HG03196 (cell line): ENCODE data around the gene GASK1B.
A peak's percentile ranks its signal among the peaks of the same experiment; 100 is the strongest.

ENCODE experiments used
- ATAC-seq: cut with Tn5 transposase; IDR thresholded peaks from one replicate; pipeline ENCODE4 v1.9.1; 2021; ENCODE audit not compliant: unreplicated experiment

Gene GASK1B

GRCh38 chr4:158172261-158173258 lies at the start of gene GASK1B:
GASK1B (minus strand) TSS chr4:158173025; CDS start chr4:158171375, 1,650 bp downstream.
- ATAC-seq, result no peak

- ATAC-seq, result no peak
Measured at GRCh38 chr4:158219623-158220022, 46.8 kb upstream of the GASK1B start.

GRCh38 chr4:158217763-158218162 lies 44.9 kb upstream of the GASK1B start:
- no peak for ATAC-seq

- ATAC-seq, result no peak
Measured at GRCh38 chr4:158214856-158215255, 42.0 kb upstream of the GASK1B start.

GRCh38 chr4:158213466-158213865 lies 40.6 kb upstream of the GASK1B start:
- ATAC-seq, result no peak

- ATAC-seq, result no peak
Measured at GRCh38 chr4:158211222-158211621, 38.4 kb upstream of the GASK1B start.

- peak; percentile 97 for ATAC-seq
Measured at GRCh38 chr4:158209825-158210807, 37.3 kb upstream of the GASK1B start, which contains the start of gene TMEM144. TMEM144 (plus strand) TSS chr4:158210486; CDS start chr4:158212668, 2,182 bp downstream.

GRCh38 chr4:158208963-158209640 lies 36.3 kb upstream of the GASK1B start:
- peak; percentile 48 for ATAC-seq

DNA sequence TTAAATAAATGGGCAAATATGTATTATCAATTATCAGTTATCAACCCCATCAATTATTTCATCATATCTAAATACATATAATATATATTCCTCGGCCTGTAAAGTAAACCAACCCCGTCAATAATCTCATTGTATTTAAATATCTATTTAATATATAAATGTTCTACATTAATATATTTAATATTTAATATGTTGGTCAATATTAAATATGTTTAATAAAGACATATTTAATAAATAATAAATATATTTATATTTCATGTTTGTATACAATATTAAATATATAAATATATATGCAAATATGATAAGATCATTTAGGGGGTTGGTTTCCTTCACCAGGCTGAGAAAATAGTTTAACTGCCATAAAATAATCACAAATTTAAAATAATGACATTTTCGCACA lies 31.1 kb upstream of the GASK1B start:
- no peak for ATAC-seq

- no peak for ATAC-seq
Measured at GRCh38 chr4:158203436-158203835, 30.6 kb upstream of the GASK1B start.

DNA sequence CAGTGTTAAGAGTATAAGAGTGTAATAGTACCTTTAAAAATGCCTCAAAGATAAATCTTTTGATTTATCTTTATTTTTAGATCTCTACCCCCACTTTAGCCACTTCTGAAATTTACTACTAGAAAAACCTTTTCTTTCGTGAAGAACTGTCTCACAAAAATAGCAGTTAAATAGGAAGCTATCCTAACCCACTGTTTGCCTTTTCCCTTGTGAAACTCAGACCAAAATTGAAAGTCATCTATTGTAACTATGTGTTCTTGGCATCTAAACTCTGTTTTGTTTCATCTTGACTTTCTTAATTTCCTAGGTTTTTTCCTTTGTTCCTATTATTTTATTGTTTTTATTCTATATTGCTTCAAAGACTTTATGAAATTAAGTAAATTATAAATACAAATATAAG lies 29.7 kb upstream of the GASK1B start:
- ATAC-seq, result no peak

DNA sequence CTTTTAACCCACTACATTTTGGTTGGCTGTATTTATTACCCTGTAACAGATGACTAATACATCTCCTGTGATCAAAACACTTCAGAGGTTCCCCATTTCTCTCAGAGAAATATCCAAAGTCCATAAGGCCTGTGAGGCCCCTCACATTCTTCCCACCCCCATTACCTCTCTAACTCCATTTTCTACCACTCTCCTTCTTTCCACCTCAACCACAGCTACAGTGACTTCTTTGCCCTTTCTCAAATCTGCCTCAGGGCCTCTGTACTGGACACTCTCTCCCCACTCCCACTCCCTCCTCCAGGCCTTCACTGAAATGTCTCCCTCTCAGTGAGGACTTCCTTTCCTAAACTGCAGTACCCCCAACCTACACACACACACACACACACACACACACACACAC lies 29.1 kb upstream of the GASK1B start:
- no peak for ATAC-seq

GRCh38 chr4:158201322-158201721 lies 28.5 kb upstream of the GASK1B start:
- no peak for ATAC-seq

DNA sequence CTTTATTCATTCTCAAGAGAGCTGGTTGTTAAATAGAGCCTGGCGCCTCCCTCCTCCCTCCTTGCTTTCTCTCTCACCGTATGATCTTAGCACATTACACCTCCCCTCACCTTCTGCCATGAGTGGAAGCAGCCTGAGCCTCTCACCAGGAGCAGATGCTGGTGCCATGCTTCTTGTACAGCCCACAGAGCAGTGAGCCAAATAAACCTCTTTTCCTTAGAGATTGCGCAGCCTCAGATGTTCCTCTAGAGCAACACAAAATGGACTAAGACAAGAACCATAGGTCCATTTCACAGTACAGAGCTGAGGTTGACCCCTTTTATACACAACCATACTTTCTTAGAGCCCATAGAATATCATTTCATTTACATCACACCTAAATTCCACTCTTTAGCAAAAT lies 27.4 kb upstream of the GASK1B start:
- no peak for ATAC-seq

DNA sequence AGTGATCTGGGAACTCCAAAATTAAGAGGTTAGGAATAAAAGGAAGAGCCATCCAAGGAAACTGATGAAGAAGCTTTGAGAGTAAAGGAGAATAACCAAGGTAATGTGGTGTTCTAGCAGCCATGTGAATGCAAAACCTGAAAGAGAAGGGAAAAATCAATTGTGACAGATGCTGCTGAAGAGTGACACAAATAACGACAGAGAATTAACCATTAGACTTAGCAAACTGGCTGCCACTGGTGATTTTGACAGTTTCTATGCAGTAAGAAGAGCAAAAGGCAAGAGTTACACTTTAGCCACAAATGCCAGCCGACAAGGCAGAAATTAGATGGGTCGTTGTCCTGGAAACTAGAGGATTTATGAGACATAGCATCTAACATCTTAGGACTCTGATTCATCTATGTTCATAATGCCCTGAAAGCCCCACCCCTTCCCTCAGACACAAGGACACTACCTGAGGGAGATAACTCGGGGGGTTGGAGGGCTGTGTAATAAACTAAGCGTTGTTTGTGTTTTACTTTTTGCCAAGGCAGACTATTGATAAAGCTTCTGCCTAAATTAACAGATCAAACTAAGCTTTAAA lies 24.5 kb upstream of the GASK1B start:
- ATAC-seq, result no peak

DNA sequence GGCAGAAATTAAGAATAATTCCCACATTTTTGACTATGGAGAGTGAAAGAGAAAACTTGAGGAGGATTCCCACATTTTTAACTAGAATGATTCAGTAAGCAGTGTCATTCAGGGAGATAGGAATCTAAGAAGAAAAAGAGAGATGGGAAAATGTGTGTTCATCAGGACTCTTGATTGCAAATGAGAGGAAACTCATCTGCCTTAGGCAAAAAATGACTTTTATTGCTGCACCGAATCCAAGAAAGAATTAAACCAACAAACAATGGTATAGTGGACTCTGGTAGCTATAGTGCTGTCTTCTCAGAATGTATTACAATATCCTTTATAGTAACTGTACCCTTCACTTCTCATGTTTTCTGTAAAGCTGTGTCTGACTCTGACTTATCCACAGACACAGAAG lies 22.5 kb upstream of the GASK1B start:
- ATAC-seq, result no peak

DNA sequence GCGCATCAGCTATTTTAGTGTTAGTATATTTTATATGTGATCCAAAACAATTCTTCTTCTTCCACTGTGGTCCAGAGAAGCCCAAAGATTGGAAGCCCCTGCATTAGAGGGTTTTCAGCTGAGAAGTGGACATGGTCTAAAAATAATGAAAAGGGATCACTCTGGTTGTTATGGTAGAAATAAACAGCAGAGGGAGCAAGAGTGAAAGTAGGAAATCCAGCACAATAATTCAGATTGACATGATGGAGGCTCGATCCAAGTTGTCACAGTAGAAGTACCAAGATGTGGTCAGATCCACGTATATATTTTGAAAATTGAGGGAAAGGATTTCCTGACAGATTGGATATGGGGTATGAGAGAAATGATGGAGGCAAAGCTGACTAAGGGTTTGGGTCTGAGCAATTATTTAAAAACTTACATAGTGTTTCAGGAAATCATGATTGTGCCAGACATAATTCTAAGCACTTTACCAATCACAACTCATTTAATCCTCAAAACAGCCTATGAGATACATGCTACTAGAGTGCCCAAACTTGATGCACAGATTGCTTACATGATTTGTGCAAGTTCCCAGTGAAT lies 20.4 kb upstream of the GASK1B start:
- ATAC-seq, result peak; percentile 63

DNA sequence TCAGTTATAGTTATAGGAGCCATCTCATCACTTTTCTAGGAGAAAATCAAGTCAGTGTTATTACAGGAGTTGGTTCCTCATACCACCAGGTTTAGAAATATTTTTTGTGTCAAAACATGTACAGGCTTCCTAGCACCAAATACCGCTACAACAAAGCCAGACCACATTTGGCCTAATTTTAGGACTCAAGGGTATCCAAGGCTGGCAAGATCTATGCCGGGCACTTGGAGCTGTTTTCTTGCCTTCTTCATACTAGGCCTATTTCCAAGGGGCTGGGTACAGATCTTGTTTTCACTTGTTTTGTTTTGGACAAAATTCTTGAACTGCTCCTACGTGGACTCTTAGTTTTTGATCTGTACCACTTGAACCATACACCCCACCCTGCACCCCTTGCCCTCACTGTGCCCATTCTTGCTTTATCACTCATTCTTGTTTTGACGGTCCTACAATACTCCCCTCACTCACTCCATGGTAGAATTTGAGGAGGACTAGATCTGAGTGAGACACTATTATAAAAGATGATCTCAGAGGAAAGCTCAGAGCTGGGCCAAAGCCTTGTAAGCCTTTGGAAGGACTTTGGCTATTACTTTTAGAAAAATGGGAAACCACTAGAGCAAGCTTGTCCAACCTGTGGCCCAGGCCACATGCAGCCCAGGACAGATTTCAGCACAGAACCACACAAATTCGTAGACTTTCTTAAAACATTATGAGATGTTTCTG lies 19.8 kb upstream of the GASK1B start:
- ATAC-seq, result no peak

DNA sequence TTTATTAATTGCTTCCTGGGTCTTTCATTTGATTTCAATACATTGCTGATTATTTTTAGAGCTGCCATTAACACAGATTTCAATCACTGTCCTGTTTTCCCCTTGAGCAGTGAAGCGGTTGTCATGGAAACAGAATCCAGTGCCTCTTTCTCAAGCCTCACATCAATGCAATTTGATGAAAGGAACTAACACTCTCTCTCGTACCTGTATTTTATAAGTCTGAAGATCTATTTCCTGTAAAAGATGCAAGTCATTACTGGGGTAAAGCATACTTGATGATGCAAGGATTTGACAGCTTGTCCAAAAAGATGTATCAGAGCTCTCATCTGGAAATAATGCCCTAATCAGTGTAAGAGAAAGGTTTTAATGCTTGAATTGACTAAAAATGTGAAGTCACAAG lies 17.9 kb upstream of the GASK1B start:
- ATAC-seq, result no peak
